Stimulated activated CD4-positive, alpha-beta T cell treated with anti-CD3 and anti-CD28 coated beads, Interleukin-12 subunit alpha, Interleukin-12 subunit beta, amount 100 ng/mL, for 4 hours (primary cell): ENCODE results near the gene PWWP3B.
"Not testable (repeated sequence)": the region's sequence is repeated elsewhere in the genome, so short reads cannot be mapped to it uniquely, and the experiment has no call there.

Experiments
- DNase-seq: peaks from one replicate; pipeline ENCODE4 v3.0.0-alpha.2; 2020

The PWWP3B gene

GRCh38 chrX:106168107-106168506, at the start of gene PWWP3B:
TSS of gene PWWP3B (plus strand) at chrX:106168305. CDS start at chrX:106205433, 37,128 bp downstream.
- DNase-seq = no peak

- no peak for DNase-seq
Observed at GRCh38 chrX:106139048-106139447, 29.1 kb upstream of the PWWP3B start.

- no peak for DNase-seq
Observed at GRCh38 chrX:106144755-106145639, 23.1 kb upstream of the PWWP3B start.

GRCh38 chrX:106150701-106151100, 17.4 kb upstream of the PWWP3B start:
- DNase-seq = no peak

GRCh38 chrX:106159861-106160282, 8.2 kb upstream of the PWWP3B start:
- DNase-seq = no peak

GRCh38 chrX:106170318-106170717, 2.2 kb downstream of the PWWP3B start:
- no peak for DNase-seq

GRCh38 chrX:106171293-106171820, 3.3 kb downstream of the PWWP3B start:
- DNase-seq = no peak

- no peak for DNase-seq
Observed at GRCh38 chrX:106177106-106177981, 9.2 kb downstream of the PWWP3B start.

GRCh38 chrX:106177982-106178321, 9.8 kb downstream of the PWWP3B start:
- no peak for DNase-seq

GRCh38 chrX:106178826-106179225, 10.7 kb downstream of the PWWP3B start:
- DNase-seq = no peak

GRCh38 chrX:106183685-106184084, 15.6 kb downstream of the PWWP3B start:
- DNase-seq = not testable (repeated sequence)

GRCh38 chrX:106201502-106202178, 33.5 kb downstream of the PWWP3B start:
- no peak for DNase-seq

GRCh38 chrX:106203315-106203714, 35.2 kb downstream of the PWWP3B start:
- DNase-seq = no peak

GRCh38 chrX:106208154-106208553, 40.0 kb downstream of the PWWP3B start:
- no peak for DNase-seq
